Endothelial cell (in vitro differentiated cells): ENCODE measurements around the gene ANOS1. TPM values are rescaled to one million over a fixed set of nuclear protein-coding genes. Genes with fewer than 3 reads are reported as not detected.

Source experiments
- DNase-seq: peaks from one replicate; pipeline ENCODE4 v3.0.0; 2021; ENCODE audit warnings: low spot score
- H3K27ac Mint-ChIP-seq: one replicate; pipeline ENCODE4 v1.8.0; 2021; ENCODE audit warnings: mixed read lengths, inconsistent platforms; ENCODE audit not compliant: unreplicated experiment
- H3K27me3 Mint-ChIP-seq: one replicate; pipeline ENCODE4 v1.8.0; 2021; ENCODE audit warnings: mild to moderate bottlenecking, moderate library complexity, mixed read lengths, inconsistent platforms; ENCODE audit not compliant: unreplicated experiment
- H3K36me3 Mint-ChIP-seq: one replicate; pipeline ENCODE4 v1.8.0; 2021; ENCODE audit warnings: mild to moderate bottlenecking, low read depth, mixed read lengths, inconsistent platforms; ENCODE audit not compliant: unreplicated experiment
- H3K4me1 Mint-ChIP-seq: one replicate; pipeline ENCODE4 v1.8.0; 2021; ENCODE audit warnings: mild to moderate bottlenecking, mixed read lengths, inconsistent platforms; ENCODE audit not compliant: unreplicated experiment
- H3K4me3 Mint-ChIP-seq: one replicate; pipeline ENCODE4 v1.8.0; 2021; ENCODE audit warnings: mild to moderate bottlenecking, mixed read lengths, inconsistent platforms; ENCODE audit not compliant: unreplicated experiment
- H3K9me3 Mint-ChIP-seq: one replicate; pipeline ENCODE4 v1.8.0; 2021; ENCODE audit warnings: mixed read lengths, inconsistent platforms; ENCODE audit not compliant: unreplicated experiment
- CTCF ChIP-seq: fragments of 200-600 bp; sonication (generic); IDR thresholded peaks from one replicate; pipeline ENCODE4 v1.5.0; 2021; ENCODE audit warnings: antibody characterized with exemption; ENCODE audit not compliant: unreplicated experiment
- total RNA-seq: library from RNA; stranded (reverse); fragmentation: NEBNext Ultra II Directional; extraction: Animal tissue kit (Norgen Biotek cat#: 25700); gene quantifications from one replicate; pipeline ENCODE4 v1.2.1, GENCODE V29; 2021; ENCODE audit not compliant: unreplicated experiment

Gene ANOS1
- total RNA-seq, 1 donor from 2014 or later = 9.6 TPM

GRCh38 chrX:8755813-8756212 lies 23.9 kb upstream of the ANOS1 start:
- Mint-ChIP-seq H3K36me3 (no peaks in the 10 kb centered on the region), H3K4me1 (no peaks in the 10 kb centered on the region), H3K27ac (no peak overlapping the region), H3K4me3 (no peak overlapping the region), H3K9me3 (no peaks in the 10 kb centered on the region), H3K27me3 (no peaks in the 10 kb centered on the region)
- no peak for DNase-seq
- no peak for TF ChIP-seq CTCF

GRCh38 chrX:8755116-8755515 lies 23.2 kb upstream of the ANOS1 start:
- no peak overlapping the region for H3K4me3 Mint-ChIP-seq
- no peak overlapping the region for H3K27ac Mint-ChIP-seq
- DNase-seq = peak; percentile 6
- no peaks in the 10 kb centered on the region for H3K9me3 Mint-ChIP-seq
- no peaks in the 10 kb centered on the region for H3K36me3 Mint-ChIP-seq
- TF ChIP-seq CTCF = no peak
- H3K27me3 Mint-ChIP-seq = no peaks in the 10 kb centered on the region
- H3K4me1 Mint-ChIP-seq = no peaks in the 10 kb centered on the region

- Mint-ChIP-seq H3K4me3 (no peak overlapping the region), H3K27me3 (no peaks in the 10 kb centered on the region), H3K9me3 (no peaks in the 10 kb centered on the region), H3K36me3 (no peaks in the 10 kb centered on the region), H3K4me1 (no peaks in the 10 kb centered on the region), H3K27ac (no peak overlapping the region)
- no peak for TF ChIP-seq CTCF
- no peak for DNase-seq
Measured at GRCh38 chrX:8749697-8750096, 17.8 kb upstream of the ANOS1 start.

- DNase-seq = peak; percentile 10
- Mint-ChIP-seq H3K27me3 (no peaks in the 10 kb centered on the region), H3K27ac (no peak overlapping the region), H3K36me3 (no peaks in the 10 kb centered on the region), H3K4me3 (no peak overlapping the region), H3K4me1 (no peaks in the 10 kb centered on the region), H3K9me3 (no peaks in the 10 kb centered on the region)
- TF ChIP-seq CTCF = no peak
Measured at GRCh38 chrX:8748855-8749254, 16.9 kb upstream of the ANOS1 start.

- no peaks in the 10 kb centered on the region for H3K36me3 Mint-ChIP-seq
- no peaks in the 10 kb centered on the region for H3K9me3 Mint-ChIP-seq
- no peaks in the 10 kb centered on the region for H3K4me1 Mint-ChIP-seq
- TF ChIP-seq CTCF = peak; percentile 70
- H3K4me3 Mint-ChIP-seq = no peak overlapping the region
- no peaks in the 10 kb centered on the region for H3K27me3 Mint-ChIP-seq
- peak; percentile 71 for DNase-seq
- no peak overlapping the region for H3K27ac Mint-ChIP-seq
Measured at GRCh38 chrX:8743126-8743732, 11.3 kb upstream of the ANOS1 start.
